Measurements from ENCODE around the gene INSRR.

DNA sequence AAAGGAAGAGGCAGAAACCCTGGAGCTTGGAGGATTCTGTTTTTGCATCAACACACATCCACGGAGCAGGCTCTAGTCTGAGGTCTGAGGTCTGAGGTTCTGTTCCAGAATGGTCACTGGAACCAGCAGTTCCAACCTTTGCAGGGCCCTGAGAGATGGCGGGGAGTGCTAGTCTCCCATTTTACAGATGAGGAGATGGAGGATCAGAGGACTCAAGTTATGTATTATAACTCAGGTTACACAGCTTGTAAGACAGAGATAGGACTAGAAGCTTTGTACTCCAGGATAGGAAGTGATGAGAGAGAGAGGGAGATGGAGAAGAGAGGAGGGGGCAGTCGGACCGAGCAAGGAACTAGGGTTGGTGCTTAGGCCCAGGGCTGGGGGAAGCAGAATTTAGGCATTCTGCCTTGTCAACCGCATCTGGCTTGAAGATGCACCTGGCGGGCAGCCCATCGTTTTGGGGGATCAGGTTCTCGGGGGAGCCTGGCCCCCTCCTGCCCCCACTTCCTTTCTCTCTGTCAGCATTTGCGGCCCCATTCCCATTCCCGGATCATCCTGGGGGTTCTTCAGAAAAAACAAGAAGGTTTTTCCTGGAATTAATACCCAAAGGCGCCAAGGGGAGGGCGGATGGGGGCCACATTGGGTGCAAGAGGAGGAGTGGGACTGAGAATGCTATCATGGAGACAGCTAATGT, 40.2 kb upstream of the INSRR start:
- TF ChIP-seq, protein P1, sequence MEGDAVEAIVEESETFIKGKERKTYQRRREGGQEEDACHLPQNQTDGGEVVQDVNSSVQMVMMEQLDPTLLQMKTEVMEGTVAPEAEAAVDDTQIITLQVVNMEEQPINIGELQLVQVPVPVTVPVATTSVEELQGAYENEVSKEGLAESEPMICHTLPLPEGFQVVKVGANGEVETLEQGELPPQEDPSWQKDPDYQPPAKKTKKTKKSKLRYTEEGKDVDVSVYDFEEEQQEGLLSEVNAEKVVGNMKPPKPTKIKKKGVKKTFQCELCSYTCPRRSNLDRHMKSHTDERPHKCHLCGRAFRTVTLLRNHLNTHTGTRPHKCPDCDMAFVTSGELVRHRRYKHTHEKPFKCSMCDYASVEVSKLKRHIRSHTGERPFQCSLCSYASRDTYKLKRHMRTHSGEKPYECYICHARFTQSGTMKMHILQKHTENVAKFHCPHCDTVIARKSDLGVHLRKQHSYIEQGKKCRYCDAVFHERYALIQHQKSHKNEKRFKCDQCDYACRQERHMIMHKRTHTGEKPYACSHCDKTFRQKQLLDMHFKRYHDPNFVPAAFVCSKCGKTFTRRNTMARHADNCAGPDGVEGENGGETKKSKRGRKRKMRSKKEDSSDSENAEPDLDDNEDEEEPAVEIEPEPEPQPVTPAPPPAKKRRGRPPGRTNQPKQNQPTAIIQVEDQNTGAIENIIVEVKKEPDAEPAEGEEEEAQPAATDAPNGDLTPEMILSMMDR (IDR thresholded peaks at IDR 0.05): no peak
- no peak for TF ChIP-seq POLR2A (IDR thresholded peaks at IDR 0.05)
- TF ChIP-seq EP300 (IDR thresholded peaks at IDR 0.05): no peak

Data from ovary (tissue), 3 donors.